Right renal pelvis (tissue), 4 donors: Measurements from ENCODE around the gene HAAO. TPM values are rescaled to one million over a fixed set of nuclear protein-coding genes. Genes with fewer than 3 reads are reported as not detected.

ENCODE experiments used
- DNase-seq, 4 donors: peaks; one replicate each; pipeline ENCODE4 v3.0.0-alpha.2; 2013; ENCODE audit warnings: low read depth in 4 of 4, low spot score in 3 of 4, missing footprints in 1 of 4
- polyA plus RNA-seq, 4 donors: library from polyadenylated mRNA; unstranded; fragments of 120-200 nt; gene quantifications; one replicate each; pipeline ENCODE4 v1.2.1, GENCODE V29; 2013; ENCODE audit not compliant: insufficient read length in 4 of 4

Gene HAAO
- polyA plus RNA-seq, 4 donors, result 37.2 to 44.5 (median 38.9) TPM

DNA sequence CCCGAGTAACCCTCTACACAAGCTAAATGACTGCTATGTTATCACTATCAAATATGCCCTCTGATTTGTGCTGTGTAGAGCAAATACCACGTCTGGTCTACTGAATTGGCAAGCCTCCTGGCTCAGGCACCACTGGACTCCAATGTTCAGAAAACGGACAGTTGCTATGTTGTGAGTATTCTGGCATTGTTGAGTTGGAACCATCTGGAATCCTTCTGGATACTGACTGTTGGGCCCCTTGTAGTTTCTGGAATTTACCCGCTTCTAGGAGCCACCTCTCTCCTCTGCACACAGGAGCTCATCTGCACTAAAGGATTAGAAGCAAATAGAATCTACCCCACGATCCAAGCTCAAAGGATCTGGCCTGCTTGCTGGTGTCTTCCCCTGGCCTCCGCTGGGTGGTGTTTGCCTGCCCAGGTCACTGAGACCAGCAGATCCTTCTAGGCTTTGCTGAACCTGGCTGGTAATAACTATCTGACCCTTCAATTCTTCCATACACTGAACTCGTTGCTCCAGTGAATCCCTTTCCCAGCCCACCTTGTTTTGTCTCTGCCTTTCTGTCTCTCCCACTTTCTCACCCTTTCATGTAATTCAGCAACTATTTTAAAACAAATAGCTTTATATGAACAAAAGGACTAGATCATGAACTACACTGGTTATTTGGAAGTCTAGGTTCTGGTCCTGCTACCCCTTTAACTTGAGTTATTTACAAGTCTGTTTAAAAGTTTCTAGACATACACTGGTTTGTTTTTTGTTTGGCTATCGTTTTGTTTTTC is 2.1 kb upstream of the HAAO start:
- DNase-seq, result no peak

DNA sequence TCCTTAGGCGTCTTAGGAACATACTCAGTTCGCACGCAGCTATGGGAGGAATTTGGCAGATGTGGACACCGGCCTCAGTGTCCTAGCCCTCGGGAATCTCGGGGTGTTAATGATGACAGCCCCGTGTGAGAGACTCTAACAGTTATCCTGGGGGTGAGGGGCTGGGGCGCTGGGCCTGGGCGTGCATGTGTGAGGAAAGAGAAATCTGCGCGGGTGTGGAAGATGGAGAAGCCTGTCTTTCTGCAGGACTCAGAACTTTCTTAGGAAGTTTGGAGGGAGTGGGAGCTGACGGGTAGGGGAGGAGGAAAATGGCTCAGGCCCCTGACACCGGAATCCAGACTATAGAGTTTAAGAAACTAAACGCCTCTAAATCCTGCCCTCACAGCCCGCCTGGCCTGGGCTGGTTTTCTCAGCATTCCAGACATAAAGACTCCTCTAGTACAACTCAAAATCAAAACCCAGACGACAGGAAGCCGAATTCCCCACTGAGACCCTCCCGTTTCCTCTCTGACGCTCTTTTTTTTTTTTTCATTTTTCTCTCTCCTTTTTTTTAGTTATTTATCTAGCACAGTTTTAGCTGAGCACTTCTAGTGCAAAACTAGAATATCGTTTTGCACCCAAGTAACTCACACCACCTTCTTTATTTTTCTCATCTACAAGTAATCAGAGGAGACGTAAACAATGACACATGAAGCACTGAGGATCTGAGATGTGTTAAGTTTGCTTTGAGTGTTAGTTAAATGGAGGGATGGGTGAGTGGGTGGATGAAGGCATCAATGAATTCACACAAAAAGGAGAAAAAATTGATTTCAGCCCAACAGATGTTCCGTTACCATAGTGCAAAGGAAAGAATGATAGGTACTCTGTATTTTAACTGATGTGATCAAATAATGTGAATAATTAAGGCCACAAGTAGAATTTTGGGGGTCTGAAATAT is 1.2 kb upstream of the HAAO start:
- DNase-seq, result peak in 1 of 4 donors; percentile 56

DNA sequence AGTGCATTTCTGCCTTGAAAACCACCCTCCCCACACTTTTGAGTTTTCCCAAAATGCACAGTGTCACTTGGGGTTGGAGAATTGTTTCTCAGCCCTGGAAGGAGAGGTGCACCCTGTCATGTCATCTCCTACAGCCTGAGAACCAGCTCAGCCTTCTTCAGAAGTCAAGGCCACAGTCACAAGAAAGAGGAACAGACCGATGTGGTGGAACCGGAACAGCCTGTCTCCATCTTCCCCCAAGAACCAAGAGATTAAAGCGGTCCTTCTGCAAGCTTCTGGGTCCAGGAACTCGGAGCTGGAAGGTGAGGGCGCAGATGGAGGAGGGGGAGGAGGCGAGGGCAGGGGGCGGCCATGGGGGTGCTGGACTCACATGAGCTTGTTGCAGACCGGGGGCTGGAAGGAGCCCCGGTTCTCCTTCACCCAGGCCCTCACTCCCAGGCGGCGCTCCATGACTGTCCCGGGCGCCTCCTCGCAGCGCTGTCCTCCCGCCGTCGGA is 248 bp downstream of the HAAO start:
- no peak for DNase-seq

DNA sequence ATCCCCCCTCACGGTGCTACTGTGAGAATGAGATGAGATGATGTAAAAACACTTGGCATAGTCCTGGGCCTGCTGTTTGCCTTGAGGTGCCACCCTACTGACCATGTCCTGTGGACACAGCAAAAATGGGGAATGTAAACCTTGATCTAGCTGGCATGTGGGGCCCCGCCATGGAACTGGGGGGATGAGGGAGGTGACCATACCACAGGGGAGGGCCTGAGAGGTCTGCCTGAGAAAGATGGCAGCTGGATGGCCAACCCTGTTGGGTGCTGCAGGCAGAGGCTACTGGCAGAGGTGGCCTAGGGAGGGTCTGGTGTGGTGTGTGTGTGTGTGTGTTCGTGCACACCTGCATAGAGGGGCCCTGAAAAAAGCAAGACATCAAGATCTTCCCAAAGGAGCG is 777 bp downstream of the HAAO start:
- no peak for DNase-seq

- no peak for DNase-seq
Observed at GRCh38 chr2:42789751-42790150, 2.6 kb downstream of the HAAO start.

- no peak for DNase-seq
Observed at GRCh38 chr2:42788882-42789281, 3.5 kb downstream of the HAAO start.

DNA sequence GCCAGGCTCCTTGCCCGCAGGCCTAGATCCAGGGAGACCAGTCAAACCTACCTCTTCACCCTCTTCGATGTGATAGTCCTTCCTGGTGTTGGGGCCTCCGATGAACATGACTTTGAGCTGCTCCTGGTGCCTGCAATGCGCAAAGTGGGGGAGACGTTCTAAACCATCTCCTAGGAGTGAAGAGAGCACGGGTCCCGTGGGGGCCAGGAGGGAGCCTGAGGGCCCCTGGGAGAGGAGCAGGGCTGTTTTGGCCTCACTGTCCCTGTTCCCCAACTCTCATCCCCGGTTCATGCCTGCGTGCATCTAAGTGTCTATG is 3.9 kb downstream of the HAAO start:
- DNase-seq, result no peak

GRCh38 chr2:42787788-42788477 is 4.5 kb downstream of the HAAO start:
- DNase-seq, result no peak

DNA sequence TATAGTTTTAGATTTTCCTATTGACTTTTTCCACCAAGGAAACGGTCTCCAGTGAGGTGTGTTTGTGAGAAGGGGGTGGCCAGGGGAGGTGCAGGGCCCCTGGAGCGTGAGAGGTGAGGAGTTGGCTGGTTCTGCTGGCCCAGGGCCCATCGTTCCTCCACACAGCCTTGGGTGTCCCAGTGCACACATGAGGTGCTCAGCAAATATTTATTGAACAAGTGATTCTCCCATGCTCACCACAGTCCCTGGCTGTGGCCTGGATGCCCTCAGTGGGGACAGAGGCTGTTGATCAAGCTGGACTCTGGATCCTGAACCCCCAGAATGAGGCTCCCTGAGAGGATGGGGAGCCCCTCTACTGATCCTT is 5.0 kb downstream of the HAAO start:
- DNase-seq, result no peak

GRCh38 chr2:42786561-42787345 is 5.6 kb downstream of the HAAO start:
- DNase-seq, result no peak

- DNase-seq, result no peak
Observed at GRCh38 chr2:42784204-42784880, 8.0 kb downstream of the HAAO start.

DNA sequence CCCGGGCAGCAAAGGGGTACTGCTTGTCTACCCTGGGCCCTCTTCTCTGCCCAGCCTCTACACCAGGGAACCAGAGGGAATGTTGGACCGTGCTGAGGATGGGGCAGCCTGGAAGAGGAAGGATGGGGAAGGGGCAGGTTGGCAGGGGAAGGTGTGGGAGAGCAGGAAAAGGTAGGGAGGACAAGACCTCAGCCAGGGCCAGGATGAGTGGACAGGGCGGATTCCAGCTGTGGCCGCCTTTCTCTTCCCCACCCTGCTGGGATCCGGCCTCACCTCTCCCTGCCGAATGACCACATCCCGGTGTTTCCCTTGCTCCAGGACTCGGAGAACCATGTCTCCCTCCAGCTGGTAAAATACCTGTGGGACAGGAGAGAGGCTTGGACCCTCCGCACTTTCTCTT is 8.9 kb downstream of the HAAO start:
- DNase-seq, result no peak

DNA sequence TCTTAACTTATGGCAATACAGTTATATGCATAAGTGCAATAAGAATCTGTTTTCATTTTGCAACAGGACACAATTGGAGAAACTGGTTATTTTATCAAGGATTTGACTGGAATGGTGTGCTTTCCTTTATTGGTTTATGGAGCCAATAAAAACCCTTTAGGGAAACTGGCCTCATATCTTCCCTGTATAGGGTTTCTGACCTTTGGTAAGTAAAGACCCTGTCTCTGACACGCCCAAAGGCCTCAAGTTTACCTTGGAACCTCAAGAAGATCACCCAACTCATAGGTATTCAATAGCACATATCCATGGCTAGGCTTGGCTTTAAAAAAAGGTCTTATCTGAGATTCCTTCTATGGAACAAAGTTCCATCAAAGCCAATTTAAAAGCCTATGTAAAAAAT is 11.2 kb downstream of the HAAO start:
- no peak for DNase-seq

GRCh38 chr2:42777883-42778805 is 14.2 kb downstream of the HAAO start:
- no peak for DNase-seq

DNA sequence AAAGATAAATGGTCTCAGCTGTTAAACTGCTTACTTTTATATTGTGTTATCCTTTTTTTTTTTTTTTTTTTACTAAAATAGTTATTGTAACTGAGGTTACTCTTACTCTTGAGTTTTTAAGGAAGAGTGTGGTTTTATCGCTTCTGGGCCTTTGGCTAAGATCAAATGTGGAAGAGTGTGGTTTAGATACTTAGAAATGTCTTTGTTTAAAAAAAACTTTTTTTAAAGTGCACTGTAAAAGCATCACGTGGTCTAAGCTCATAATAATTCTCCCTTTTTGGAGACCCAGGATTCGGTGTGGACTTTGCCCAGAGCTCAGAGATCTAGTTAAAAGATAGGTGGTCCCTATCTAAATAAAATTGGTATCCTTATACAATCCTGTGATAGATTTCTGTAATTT is 16.6 kb downstream of the HAAO start:
- no peak for DNase-seq

- DNase-seq, result no peak
Observed at GRCh38 chr2:42775186-42775585, 17.2 kb downstream of the HAAO start.

DNA sequence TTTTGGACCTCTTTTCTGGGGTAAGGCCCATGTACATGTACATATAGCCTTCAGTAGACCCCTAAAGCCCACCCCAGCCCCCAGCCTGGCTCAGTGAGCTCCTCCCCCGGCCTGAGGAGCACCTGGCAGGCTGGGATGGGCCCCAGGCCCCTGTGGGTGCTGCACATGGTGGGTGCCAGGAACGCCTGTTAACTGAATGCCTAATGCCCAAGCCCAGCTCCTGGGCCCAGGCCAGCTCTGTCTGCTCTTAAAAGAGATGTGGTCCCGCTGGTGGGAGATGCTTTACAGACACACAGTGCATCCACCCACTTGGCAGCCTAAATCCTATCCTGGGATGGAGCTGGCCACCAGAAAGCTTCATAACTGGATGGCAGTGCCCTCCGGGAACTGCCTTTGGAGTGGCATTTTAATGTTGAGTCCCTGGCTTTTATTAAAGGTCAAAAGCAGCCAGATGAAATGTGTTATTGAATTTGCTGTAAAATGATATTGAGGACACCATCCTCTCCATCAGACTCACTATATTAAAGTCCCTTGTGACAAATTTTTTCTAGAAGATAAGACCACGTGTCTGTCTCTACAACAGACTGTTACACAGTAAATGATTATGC is 20.7 kb downstream of the HAAO start:
- DNase-seq, result no peak
